Activated naive CD4-positive, alpha-beta T cell treated with Interleukin-2 at 50 U/mL for 16 hours (primary cell): ENCODE measurements around the gene ANO2.
"Not testable (repeated sequence)": the region's sequence is repeated elsewhere in the genome, so short reads cannot be mapped to it uniquely, and the experiment has no call there.

Source experiments
- DNase-seq: peaks from one replicate; pipeline ENCODE4 v3.0.0-alpha.2; 2020

ANO2 gene

DNA sequence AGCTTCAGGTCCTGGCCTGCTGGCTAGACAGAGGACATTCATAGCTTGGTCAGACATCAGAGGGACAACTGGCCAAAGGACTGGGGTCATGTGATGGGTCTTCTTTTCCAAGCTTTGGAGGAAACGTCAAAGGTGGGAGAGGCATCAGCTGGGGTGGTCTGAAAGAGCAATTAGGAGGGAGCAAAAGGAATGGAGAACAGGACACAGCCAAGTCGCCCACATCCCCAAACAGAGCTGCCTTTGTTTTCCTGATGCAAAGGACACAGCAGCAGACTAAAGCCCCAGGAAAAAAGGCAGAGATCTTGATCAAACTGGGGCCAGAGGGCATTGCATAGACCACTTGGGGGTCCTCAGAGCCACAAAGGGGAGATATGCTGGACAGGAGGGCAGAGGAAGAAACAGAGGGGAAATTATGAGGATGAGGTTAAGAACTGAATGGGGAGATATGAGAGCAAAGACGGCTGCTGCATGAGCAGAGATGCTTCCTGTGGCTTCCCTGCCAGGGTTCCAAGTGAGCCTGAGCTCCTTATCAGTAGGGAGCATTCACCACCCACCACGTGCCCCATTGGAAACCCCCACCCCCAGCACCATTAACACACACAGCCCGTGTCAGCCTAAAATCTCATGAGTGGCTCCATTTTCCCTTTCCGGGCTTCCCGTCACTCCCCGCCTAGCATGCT is 62.4 kb downstream of the ANO2 start:
- DNase-seq: no peak

DNA sequence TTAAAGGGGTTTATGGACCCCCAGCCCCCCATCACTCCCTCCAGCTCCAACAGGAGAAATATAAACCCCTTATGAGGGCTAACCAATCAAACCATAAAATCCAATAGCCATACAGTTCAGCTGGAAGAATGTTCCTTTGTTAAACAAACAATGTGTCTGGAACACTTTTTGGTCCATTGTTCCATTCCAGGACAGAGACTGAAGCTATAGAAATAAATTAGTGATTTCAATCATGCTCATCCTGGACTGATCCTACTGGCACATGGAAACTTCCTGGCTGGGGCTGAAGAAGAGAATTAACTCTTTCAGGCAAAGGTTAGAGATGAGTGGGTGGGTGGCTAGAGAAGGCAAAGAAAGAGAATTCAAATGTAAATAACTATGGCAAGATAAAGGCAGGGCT is 63.4 kb downstream of the ANO2 start:
- no peak for DNase-seq

DNA sequence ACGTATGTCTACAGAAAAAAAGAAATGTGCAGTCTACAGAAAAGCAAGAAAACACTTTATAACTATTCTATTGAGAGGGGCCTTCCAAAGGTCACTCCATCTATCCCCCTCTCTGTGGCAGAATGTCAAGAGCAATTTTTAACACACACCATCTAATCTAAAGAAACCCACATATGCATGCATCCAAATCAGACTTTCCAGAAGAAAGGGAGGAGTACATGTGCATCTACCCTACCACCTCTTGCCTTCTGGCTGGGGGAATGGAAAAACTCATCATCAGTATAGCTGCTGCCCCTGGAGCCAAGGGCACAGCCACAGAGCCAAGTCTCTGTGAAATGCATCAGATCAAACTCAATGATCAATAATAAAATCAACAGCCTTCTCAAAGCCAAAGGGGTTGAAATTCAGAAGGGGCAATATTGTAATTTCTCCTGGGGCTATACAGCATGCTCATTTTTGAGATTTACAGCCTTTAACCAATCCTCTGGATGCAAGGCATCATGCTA is 63.9 kb downstream of the ANO2 start:
- DNase-seq: no peak

DNA sequence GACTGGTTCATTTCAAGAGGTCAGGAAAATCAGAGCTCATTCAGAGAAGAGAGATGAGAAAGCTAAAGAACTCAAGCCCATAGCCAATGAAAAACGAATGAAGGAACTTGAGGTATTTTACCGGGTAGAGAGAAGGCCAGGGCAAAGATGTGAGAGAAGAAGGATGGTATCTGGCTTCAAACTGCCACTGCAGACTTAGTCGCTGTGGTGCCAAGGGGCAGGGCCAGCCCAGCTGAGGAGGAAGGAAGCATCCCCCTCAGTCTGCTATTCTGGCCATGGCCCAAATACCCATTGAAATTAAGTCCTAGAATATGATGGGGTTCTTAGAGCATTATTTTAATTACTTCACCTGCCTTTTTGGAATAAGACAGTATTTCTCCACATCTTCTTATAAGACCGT is 69.2 kb downstream of the ANO2 start:
- no peak for DNase-seq

DNA sequence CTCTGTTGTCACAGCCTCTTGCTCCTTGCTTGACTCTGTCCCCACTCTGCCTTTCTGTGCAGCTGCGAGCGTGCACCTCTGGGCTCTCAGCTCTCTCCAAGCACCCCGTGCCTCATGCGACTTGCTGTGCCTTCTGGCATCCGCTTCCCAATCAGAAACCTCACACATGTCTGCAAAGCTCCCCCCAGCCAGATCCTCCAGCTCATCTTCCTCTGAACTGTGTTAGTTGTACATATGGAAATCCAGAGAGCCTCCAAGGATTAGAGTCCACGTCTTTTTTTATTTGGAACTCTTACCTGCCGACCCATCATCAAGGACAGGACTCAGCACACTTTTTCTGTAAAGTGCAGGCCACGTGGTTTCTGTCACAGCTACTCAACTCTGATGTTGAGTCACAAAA is 70.5 kb downstream of the ANO2 start:
- DNase-seq: no peak

DNA sequence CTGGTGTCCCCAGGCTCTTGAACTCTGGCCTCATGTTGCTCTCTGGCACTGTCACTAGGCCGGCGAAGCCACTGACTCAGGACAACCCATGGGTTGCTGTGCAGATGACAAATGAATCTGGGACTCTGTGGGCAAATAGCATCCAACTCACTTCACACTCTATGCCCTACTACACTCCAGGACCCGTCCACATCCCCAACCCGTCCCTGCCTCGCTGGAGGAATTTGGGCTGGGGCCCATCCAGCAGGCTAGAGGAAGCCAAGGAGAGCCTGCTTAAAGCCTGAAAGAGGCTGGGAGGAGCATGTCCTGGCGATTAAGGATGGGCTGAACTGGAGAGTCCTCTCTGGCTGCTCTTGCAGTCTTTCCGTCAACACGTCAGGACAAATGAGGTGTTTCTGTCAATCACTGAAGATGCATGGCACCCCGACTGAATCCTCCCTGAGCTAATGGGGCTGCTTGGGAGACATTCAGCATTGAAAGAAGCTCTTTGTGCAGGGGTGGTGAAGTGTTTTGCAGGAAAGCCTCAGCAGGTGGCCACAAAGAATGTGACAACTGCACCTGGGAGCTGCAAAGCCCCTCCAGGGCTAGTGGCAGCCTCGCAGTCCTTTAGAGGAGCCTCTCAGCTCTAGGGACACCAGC is 71.7 kb downstream of the ANO2 start:
- no peak for DNase-seq

DNA sequence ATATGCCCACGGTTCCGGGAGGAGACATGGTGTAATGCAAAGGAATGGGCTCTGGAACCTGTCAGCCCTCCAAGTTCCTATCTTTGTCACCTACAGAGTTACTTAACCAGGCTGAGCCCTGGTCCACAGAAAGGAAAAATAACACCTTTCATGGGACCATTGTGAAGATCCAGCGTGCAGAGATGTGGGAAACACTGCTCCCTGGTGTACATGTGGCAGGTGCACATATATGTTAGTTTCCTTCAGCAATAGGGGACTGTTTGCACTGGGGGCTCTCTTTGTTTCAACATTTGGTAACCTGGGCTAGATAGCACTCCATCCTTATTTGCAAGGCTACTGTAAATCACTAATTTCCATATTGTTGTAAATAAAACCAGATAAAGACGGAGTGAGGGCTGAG is 72.3 kb downstream of the ANO2 start:
- no peak for DNase-seq

DNA sequence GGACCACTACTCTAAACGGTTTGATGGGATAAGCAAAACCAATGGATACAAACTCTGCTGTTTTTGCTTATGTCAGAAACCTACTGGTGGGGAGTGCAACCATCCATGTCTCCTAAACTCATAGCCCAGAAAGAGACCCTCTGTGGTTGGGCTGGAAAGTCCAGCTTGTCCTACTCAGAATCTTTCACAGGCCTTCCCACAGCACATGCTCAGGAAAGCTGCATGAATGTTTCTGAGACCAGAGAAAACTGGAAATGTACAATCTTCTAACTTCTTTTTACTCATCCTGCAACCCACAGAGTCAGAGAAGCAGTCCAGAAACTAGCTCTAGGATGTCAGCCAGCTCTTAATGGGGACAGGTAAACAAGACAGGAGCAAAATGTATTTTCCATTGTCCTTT is 73.3 kb downstream of the ANO2 start:
- DNase-seq: no peak

DNA sequence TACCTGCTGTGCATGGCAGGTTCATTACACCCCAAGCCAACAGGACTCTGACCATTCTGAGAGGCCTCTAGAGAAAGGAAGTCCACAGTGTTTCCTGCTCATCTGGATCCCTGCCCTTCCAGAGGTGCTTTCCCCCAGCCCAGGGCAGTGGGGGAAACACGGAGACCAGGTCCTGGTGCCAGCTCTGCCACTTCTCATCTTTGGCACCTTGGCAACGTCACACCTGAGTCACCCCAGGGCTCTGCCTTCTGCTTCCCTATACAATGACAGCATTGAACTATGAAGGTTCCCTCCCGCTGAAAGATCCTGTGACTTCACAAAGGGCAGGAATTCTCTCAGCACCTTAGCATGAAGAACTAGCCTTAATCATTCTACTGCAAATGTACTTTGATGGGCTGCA is 74.9 kb downstream of the ANO2 start:
- DNase-seq: no peak

DNA sequence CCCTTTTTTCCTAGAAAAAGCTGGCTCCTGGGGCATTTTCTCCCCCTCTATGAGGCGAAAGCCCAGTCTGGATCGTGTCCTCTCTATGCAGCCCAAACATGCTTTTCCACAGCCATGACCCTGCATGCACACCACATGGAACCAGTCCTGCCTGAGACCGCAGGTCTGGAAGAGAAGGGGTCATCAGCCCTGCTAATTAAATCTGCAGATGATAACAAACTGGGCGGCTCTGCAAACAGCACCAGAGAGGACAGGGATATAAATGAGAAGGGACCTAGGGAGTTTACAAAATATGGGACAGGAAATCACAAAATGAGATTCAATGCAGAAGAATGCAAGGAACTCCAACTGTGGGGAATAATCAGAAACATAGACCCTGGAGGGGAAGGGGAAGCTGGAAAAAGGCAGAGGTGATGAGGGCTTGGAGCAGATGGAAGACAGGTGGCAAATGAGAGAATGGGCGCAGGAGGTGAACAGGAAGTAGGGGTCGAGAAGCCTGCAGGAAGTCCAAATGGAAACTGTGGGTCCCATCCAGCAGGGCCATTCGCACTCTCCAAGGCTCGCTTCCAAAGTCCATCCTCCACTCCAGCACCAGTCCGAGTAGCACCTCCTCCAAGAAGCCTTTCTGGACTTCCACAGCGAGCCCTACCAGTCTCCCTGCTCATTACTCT is 76.3 kb downstream of the ANO2 start:
- DNase-seq: no peak

DNA sequence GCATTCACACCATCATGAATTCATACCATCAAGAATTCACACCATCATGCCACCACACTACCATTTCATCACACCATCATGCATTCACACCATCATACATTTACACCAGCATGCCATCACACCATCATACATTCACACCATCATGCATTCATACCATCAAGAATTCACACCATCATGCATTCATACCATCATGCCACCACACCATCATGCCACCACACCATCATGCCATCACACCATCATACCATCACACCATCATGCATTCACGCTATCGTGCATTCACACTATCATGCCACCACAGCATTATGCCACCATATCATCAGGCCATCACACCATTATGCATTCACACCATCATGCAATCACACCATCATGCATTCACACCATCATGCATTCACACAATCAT is 79.7 kb downstream of the ANO2 start:
- no peak for DNase-seq

DNA sequence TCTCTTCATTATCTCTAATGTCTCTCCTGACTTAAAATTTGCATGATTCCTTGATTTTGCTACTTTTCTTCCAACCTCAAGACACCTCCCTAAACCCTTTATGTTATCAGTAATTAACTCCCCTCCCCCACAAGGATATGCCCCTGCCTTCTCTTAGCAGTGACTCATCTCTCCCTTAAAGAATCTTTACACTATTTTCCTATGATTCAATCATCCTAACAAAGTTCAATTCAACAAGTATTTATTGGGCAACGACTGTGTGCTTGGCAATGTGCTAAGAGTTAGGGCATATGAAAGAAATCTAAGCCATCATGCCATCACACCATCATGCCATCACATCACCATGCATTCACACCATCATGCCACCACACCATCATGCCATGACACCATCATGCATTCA is 80.1 kb downstream of the ANO2 start:
- no peak for DNase-seq

DNA sequence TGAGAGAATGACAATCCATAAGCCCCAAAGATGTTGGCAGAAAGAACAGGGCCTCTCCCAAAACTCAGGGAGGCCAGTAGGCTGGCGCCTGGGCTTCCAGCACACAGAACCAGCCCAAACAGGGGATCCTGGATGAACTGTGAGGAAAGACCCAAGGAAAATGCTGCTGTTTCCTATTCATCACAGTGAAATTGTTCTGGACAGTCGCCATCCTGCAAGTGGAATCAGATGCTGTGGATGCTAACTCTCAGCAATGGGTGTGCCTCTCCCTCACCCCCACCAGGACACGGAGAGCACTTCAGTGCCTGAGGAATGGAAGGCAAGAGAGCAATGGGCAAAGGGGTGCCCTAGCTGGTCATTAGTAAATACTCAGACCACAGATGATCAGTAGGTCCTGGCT is 80.8 kb downstream of the ANO2 start:
- DNase-seq: no peak

DNA sequence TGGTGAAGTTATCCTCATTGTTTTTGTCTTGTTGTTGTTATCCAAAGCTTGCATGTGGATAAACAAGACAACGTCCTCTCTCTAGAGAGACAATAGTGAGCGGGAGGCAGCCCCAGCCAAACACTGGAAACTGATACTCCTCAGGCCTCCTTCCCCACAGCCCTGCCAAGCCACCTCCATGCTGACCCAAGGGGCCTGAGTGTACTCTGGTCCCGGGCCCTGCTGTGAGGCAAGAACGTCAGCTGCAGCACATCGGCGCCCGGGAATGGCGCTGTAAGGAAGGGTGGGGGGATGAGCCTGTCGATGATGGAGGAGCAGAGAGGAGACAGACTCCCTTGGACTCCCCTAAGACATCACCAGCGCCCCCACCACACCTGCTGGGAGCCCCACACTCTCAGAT is 83.6 kb downstream of the ANO2 start:
- no peak for DNase-seq

DNA sequence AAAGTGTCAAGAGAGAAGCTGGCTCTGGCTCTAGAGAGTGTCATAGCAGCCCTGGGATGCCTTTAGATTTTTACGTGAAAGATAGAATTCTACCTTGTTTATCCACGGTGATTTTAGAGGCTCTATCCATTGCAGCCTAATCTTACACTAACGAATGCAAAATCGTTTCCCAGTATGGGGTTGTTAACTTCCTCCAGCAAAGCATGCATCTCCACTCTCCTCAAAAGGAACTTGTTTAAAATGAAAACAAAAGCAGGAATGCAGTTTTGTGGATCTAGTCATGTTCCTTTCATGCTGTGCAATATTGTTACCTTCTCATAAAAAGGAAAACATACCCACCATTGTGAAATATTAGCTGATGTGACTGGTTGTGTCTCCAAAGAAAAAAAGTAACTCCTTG is 88.4 kb downstream of the ANO2 start:
- DNase-seq: no peak

DNA sequence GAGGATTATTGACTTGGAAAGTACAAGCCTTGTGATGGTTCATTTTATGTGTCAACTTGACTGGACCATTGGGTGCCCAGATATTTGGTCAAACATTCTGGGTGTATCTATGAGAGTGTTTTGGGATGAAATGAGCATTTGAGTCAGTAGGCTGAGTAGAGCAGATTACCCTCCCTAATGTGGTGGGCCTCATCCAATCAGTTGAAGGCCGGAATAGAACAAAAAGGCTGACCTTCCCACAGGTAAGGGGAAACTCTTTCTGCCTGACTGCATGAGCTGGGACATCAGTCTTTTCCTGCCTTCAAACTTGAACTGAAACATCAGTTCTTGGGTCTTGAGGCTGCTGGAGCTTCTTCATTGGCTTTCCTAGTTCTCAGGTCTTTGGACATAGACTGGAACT is 98.1 kb downstream of the ANO2 start:
- no peak for DNase-seq

DNA sequence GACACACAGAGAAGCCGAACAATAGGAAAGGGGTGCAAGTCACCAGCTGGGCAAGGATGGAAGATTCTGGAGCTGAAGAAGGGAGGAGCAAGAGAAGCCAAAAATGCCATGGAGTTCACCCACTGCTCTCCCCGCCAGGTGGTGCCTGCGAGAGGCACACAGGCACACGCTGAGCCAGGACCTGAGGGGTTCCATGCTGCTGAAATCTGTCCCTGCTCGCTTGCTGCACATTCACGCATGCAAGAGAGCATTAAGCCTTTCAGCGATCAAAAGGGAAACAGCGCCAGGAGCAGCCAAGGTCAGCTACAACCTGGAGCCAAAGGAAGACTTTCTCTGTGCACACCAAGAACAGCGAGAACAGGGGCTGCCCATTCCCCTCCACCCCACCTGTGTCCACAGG is 104.1 kb downstream of the ANO2 start:
- no peak for DNase-seq

DNA sequence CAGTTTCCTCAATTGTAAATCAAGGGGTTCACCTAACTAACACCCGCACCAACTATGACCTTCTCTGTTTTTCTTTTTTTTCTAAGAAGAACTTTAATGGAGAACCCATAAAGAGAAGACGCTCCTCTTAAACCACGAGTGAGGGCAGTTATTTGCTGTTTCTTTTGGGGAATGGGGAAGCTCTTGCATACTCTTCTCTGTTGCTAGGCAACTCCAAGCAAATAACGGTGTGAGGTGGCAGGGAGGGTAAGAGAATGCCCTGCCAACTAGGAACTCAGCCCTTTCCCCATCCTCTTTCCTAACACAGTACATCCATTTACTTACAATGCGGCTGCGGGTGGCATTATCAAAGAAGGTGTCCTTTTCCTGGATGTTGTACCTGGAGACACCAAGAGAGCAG is 114.9 kb downstream of the ANO2 start:
- DNase-seq: no peak

DNA sequence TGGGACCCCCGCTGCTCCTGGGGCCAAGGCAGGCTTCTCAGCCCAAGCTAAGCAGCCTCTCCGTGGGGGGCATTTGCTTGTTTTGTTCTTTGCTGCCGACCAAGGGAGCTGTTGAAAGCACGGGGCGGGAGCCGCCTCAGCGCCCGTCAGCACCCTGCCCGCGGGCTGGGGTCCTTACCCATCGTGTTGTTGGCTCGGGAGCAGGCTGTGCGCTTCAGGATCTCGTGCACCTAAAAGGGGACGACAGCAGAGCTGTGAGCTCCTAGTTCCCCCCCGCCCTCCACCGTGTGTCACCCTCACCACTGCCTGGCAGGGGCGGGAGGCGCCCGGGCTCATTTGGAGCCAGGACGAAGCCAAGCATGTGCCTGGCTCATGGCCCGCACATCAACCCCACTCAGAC is 117.5 kb downstream of the ANO2 start:
- no peak for DNase-seq

DNA sequence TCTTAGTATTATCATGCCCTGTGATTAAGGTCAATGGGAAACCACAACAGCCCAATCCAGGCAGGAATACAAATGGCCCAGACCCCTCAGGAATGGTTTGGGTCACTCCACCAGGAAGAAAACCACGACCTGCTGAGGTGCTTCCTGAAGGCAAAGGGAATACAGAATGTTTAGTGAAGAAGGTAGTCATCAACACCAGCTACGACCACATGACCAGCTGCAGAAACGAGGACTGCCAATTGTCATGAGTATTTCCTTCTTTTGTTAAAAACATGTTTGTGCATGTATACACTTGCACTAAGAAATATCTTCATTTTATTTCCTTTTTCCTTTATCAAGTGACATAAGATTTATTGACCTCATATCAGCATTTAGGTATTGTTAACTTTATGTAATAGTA is 119.3 kb downstream of the ANO2 start:
- DNase-seq: not testable (repeated sequence)

DNA sequence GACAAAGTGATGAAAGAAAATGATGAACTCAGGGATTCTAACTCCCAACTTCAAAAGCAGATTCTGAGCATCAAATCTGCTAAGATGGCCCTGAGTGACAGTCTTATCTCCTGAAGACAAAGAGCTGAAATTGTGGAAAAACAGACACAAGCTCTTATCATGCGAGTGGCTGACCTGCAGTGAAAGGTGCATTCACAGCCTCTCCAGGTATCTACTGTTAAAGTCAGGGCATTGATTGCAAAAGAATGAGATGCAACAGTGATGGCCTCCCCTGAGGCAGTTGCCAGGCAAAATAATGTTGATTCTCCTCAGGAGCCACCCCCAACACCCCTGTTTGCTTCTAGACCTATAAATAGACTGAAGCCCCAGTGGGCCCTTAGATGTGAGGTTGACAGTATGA is 126.2 kb downstream of the ANO2 start:
- DNase-seq: not testable (repeated sequence)

DNA sequence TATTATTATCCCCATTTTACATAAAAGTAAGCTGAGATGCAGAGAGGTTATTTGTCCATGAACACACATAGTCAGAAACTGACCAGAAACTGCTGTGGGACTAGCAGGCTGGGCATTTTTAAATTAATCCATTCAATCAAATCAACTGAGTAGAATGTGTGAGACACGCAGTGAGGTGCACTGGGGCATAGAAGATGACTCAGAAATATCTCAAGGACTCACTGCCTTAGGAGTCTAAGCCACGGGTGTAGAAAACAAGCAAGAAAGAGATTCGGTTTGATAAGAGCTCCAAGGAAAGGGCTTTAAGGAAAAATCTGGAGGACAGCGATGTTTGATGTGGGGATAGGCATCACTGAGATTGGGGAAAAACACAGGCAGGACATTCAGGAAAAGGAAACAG is 127.8 kb downstream of the ANO2 start:
- DNase-seq: no peak

DNA sequence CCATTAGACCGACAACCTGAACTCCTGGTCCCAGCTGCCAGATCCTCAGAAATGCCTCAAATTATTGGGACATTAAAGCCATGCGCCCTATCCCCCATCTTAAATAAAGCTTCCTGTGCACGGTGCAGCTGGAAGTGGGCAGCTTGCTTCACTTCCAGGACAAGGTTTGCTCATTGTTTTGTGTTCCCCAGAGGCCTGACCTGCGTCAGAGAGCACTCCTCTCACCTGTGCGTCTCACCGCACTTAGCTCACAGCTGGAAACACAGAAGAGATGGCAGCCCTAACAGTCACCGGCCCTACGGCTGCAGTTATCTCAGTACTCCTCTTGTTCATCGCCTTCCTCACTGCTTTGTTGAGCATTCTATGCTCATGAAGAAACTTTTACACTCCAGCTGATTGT is 135.5 kb downstream of the ANO2 start:
- no peak for DNase-seq

DNA sequence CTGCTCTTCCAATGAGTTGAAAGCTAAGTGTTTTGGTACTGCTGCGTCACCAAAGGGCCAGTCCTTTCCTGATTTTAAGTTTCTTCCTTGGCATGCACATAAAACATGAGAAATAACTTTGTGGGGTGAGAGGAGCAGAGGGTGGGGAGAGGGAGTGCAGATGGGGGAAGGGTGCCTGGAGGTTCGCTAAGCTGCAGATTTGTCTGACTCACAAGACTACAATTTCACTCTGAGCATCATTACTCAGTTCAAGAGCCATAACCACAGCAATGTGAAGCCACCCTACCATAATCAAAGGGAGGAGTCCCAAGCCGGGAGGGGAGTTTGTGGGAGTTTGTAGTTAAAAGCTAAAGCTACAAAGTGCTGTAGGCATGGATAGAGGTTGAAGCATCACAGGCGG is 136.1 kb downstream of the ANO2 start:
- no peak for DNase-seq
